Measurements from ENCODE around the gene NR2C1.
A peak's percentile ranks its signal among the peaks of the same experiment; 100 is the strongest.
"Not testable (repeated sequence)": the region's sequence is repeated elsewhere in the genome, so short reads cannot be mapped to it uniquely, and the experiment has no call there.

The NR2C1 gene

GRCh38 chr12:95115641-95116040 lies 42.2 kb upstream of the NR2C1 start:
- ChIA-PET CTCF (interaction anchor here (1.0 to 4.7 kb wide), 6 partner anchors 11 to 420 kb away, joined by 3 to 101 read pairs (median 13); partner anchors contain the start of genes FGD6 and VEZT), POLR2A (no interaction called here)
- DNase-seq (ENCODE audit: extremely low spot score) = no peak
- TF ChIP-seq CTCF (IDR thresholded peaks at IDR 0.05; ENCODE audit: control extremely low read depth, extremely low read depth, low read depth, missing control alignments) = no peak

GRCh38 chr12:95114766-95115405 lies 41.5 kb upstream of the NR2C1 start:
- DNase-seq (ENCODE audit: extremely low spot score) = no peak
- ChIA-PET CTCF (interaction anchor here (1.5 to 4.7 kb wide), 3 partner anchors 32 to 421 kb away, joined by 3 to 101 read pairs (median 33); partner anchors contain the start of genes FGD6 and VEZT), POLR2A (no interaction called here)
- no peak for TF ChIP-seq CTCF (IDR thresholded peaks at IDR 0.05; ENCODE audit: control extremely low read depth, extremely low read depth, low read depth, missing control alignments)

GRCh38 chr12:95107362-95107761 lies 33.9 kb upstream of the NR2C1 start:
- POLR2A ChIA-PET = no interaction called here
- no peak for TF ChIP-seq CTCF (IDR thresholded peaks at IDR 0.05; ENCODE audit: control extremely low read depth, extremely low read depth, low read depth, missing control alignments)
- CTCF ChIA-PET = no interaction called here
- no peak for DNase-seq (ENCODE audit: extremely low spot score)

GRCh38 chr12:95105540-95105939 lies 32.1 kb upstream of the NR2C1 start:
- TF ChIP-seq CTCF (IDR thresholded peaks at IDR 0.05; ENCODE audit: control extremely low read depth, extremely low read depth, low read depth, missing control alignments) = no peak
- ChIA-PET CTCF (interaction anchor here (2.6 to 7.3 kb wide), 2 partner anchors 11 to 32 kb away, joined by 15 to 22 read pairs; partner anchors contain the start of gene NR2C1), POLR2A (no interaction called here)
- DNase-seq (ENCODE audit: extremely low spot score) = no peak

- CTCF ChIA-PET = interaction anchor here (1.0 to 7.3 kb wide), 4 partner anchors 12 to 430 kb away, joined by 3 to 22 read pairs (median 10); partner anchors contain the start of gene NR2C1
- no peak for DNase-seq (ENCODE audit: extremely low spot score)
- POLR2A ChIA-PET = interaction anchor here (0.6 kb wide), 1 partner anchor 12 kb away, joined by 3 read pairs; no protein-coding TSS in a partner anchor
- no peak for TF ChIP-seq CTCF (IDR thresholded peaks at IDR 0.05; ENCODE audit: control extremely low read depth, extremely low read depth, low read depth, missing control alignments)
Observed at GRCh38 chr12:95104919-95105452, 31.6 kb upstream of the NR2C1 start.

GRCh38 chr12:95102916-95103671 lies 29.7 kb upstream of the NR2C1 start:
- peak; percentile 68 for DNase-seq (ENCODE audit: extremely low spot score)
- POLR2A ChIA-PET = no interaction called here
- CTCF ChIA-PET = interaction anchor here (1.6 to 7.3 kb wide), 2 partner anchors 30 to 111 kb away, joined by 3 to 22 read pairs; partner anchors contain the start of gene NR2C1

GRCh38 chr12:95101957-95102356 lies 28.5 kb upstream of the NR2C1 start:
- POLR2A ChIA-PET; DNase-seq (ENCODE audit: extremely low spot score): not testable (repeated sequence)
- CTCF ChIA-PET = interaction anchor here (1.2 to 7.3 kb wide), 2 partner anchors 15 to 29 kb away, joined by 3 to 22 read pairs; partner anchors contain the start of gene NR2C1

More at GRCh38 chr12:95102916-95103671, 29.7 kb upstream of the NR2C1 start:
- no peak for TF ChIP-seq CTCF (IDR thresholded peaks at IDR 0.05; ENCODE audit: control extremely low read depth, extremely low read depth, low read depth, missing control alignments)
